Measurements from ENCODE around the gene XRCC4.

The XRCC4 gene

DNA sequence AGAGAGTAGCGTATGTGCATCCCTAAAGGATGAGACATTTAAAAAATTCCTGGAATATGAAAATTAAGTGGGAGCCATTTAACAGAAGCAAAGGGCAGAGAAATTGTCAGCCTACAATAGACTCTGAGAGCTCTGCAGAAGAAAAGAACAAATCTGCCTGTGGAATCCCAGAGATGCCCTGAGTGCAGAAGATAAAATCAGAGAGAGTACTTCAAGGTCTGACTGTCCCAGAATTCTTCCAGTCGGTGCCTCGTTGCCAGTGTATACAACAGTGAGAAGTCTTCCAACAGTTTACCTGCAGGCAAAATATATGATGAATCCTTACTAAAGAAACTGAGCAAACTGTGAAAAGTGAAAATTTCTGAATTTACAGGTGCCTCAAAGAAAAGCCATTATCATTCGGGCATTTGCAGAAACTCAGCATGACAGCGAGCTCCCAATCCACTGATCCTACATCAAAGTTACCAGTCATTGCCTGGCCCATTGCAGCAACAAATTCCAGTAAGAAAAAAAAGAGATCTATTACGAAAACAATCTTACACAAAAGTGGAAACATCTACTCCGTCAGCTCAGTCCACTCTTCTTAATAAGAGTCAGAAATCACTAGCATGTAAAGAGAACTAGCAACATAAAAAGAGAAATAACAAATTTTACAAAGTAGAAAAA lies 301.4 kb downstream of the XRCC4 start:
- Histone ChIP-seq H3K27ac (no peak overlapping the region), H3K4me3 (no peak overlapping the region)
- DNase-seq (ENCODE audit: low spot score): no peak
- TF ChIP-seq, protein P1, sequence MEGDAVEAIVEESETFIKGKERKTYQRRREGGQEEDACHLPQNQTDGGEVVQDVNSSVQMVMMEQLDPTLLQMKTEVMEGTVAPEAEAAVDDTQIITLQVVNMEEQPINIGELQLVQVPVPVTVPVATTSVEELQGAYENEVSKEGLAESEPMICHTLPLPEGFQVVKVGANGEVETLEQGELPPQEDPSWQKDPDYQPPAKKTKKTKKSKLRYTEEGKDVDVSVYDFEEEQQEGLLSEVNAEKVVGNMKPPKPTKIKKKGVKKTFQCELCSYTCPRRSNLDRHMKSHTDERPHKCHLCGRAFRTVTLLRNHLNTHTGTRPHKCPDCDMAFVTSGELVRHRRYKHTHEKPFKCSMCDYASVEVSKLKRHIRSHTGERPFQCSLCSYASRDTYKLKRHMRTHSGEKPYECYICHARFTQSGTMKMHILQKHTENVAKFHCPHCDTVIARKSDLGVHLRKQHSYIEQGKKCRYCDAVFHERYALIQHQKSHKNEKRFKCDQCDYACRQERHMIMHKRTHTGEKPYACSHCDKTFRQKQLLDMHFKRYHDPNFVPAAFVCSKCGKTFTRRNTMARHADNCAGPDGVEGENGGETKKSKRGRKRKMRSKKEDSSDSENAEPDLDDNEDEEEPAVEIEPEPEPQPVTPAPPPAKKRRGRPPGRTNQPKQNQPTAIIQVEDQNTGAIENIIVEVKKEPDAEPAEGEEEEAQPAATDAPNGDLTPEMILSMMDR (IDR thresholded peaks at IDR 0.05): no peak

DNA sequence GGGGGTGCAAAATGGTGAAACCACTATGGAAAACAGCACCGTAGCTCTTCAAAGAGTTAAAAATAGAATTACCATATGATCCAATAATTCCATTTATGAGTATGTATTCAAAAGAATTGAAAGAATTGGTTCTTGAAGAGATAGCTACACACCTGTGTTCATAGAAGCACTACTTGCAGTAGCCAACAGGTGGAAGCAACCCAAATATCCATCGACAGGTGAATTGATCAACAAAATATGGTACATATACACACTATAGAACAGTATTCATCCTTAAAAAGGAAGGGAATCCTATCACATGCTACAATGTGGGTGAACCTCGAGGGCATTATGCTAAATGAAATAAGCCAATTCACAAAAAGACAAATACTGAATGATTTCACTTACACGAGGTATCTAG lies 308.5 kb downstream of the XRCC4 start:
- no peak for DNase-seq (ENCODE audit: low spot score)
- no peak overlapping the region for H3K27ac ChIP-seq
- TF ChIP-seq, protein P1 (IDR thresholded peaks at IDR 0.05): no peak
- H3K4me3 ChIP-seq: no peak overlapping the region

DNA sequence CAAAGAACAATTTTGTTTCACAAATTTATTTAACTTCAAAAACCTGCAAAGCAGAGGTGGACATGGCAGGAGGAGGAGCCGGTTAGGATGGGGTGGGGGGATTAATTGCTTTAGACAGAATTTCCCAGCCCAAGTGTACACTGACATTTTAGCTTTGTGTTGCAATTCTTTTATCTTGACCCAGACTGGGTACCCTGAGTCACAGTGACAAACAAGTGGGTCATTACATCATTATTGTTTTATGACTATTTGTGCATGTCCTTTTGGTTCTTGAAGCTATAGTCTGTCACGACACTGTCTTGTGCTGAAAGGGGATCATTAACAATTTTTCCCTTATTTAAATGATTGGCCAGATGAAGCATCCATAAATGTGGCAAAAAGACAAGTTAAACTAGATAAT lies 309.7 kb downstream of the XRCC4 start:
- Histone ChIP-seq H3K4me3 (no peak overlapping the region), H3K27ac (no peak overlapping the region)
- TF ChIP-seq, protein P1 (IDR thresholded peaks at IDR 0.05): no peak
- no peak for DNase-seq (ENCODE audit: low spot score)

DNA sequence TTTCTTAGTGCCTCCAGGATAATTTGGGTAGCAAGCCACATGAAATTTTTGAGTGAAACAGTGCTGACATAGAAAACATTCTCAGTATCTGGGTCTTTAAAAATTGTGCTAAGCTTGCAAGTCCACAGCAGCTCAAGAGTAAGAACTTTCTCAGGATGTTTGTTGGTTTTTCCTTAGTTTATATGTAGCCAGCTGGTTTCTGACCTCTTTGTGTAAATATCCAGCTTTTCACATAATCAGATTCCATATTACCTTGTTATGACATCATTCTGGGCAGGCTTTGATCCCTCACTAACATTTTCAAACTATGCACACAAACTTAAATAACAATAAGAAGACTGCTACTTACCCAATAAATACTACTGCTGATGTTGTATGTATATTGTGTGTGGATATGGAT lies 311.3 kb downstream of the XRCC4 start:
- TF ChIP-seq, protein P1 (IDR thresholded peaks at IDR 0.05): no peak
- DNase-seq (ENCODE audit: low spot score): no peak
- Histone ChIP-seq H3K27ac (no peak overlapping the region), H3K4me3 (no peak overlapping the region)

DNA sequence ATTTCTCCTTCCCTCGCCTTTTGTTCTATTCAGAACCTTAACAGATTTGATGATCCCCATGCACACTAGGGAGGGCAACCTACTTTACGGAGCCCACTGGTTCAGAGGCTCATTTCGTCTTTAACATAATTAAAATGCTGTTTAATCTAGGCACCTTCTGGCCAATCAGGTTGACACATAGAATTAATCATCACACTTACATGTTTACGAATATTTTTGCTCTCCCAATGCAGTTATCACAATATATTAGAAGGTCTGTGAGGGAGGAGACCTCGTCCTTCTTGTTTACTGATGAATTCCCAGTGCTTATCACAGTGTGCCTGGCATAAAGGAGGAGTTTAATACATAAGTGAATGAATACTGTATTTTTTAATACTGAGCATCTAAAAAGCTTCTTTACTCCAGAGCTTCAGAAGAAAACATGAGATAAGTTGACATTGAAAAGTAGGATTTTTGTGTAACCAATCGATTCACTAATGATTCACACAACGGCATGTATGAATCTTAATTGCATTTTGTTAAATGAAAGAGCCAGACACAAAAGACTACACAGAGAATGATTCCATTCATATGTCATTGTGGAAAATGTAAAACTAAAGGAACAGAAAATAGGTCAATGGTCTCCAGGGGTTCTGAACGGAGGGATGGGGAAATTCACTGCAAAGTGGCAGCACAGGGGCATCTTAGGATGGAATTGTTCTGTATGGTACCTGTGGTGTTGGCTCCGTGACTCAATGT lies 315.6 kb downstream of the XRCC4 start:
- H3K4me3 ChIP-seq: no peak overlapping the region
- TF ChIP-seq, protein P1 (IDR thresholded peaks at IDR 0.05): no peak
- no peak for DNase-seq (ENCODE audit: low spot score)

DNA sequence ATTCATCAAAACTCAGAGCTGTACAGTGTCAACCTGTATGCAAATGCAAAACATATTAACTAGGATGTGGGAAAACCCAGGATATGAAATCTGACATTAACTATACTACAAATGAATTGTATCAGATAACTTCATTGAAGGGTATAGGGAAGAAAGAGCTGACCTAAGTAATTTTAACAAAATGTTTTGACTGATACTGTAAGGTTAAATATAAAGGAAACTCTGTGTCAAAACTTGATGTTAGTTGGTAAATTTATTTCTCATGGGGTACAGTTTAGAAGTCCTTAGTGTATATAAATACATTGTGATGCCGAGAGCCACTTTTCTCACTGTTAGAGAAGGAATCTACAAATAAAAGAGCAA lies 316.1 kb downstream of the XRCC4 start:
- no peak overlapping the region for H3K4me3 ChIP-seq
- TF ChIP-seq, protein P1 (IDR thresholded peaks at IDR 0.05): no peak
- no peak overlapping the region for H3K27ac ChIP-seq

More for the DNA sequence above, 315.6 kb downstream of the XRCC4 start:
- H3K27ac ChIP-seq: no peak overlapping the region

DNA sequence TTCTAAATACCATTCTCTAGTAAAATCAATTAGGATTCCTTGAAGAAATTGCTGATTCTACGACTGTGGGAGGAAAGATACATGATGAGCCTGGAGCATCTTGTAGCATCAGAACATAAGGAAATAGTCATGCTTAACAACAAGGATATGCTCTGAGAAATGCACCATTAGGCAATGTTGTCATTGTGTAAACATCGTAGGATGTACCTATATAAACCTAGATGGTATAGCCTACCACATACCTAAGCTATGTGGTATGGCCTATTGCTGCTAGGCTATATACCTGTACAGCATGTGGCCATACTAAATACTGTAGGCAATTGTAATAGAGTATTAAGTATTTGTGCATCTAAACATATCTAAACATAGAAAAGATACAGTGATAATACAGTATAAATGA lies 316.8 kb downstream of the XRCC4 start:
- DNase-seq (ENCODE audit: low spot score): no peak
- no peak overlapping the region for H3K27ac ChIP-seq
- no peak overlapping the region for H3K4me3 ChIP-seq
- TF ChIP-seq, protein P1 (IDR thresholded peaks at IDR 0.05): no peak

More for the DNA sequence above, 316.1 kb downstream of the XRCC4 start:
- DNase-seq (ENCODE audit: low spot score): no peak
